ENCODE data around the gene MRPL36. TPM values are rescaled to one million over a fixed set of nuclear protein-coding genes. Genes with fewer than 3 reads are reported as not detected.

Gene MRPL36
- total RNA-seq, 4 donors from 2014 or later = 13.7 to 62.5 (median 41.2) TPM

DNA sequence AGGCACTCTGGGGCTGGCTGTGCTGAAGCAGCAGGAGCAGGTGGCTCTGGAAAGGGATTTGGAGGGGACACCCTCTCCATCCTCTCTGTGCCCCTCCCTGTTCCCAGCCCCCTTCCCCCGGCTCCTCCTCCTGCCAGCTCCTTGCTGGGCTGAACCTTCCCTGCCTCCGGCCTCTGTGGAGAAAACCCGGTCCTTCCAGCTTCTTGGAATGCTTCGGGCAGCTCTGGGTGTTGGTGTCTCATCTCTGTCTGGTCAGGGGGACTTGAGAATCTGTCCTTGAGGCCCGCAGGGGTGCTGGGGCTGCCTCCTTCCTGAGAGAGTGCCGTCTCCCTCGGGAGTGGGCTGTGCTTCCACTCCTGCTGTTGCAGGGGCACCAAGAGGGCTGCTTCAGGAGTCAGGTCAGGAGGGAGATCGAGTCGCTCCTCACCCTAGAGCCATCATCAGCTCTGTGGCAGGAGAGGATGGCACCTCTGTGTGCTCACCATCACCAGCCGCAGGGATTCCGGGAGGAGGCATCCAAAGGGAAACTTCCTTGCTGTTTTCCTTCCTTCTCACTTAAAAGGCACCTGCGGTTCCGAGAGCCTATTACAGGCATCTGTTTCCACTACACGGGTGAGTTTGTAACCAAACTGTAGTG is 32.2 kb upstream of the MRPL36 start:
- Histone ChIP-seq H3K27me3 (peaks cover 14% of the 10 kb centered on the region), H3K36me3 (no peaks in the 10 kb centered on the region), H3K4me1 (no peaks in the 10 kb centered on the region), H3K9me3 (no peaks in the 10 kb centered on the region), H3K4me3 (no peak overlapping the region), H3K27ac (no peak overlapping the region)
- WGBS = 43% methylated on average over 10 of the region's 14 CpGs
- DNase-seq (ENCODE audit: low spot score in 2 of 2) = peak in 1 of 2 donors; percentile 43
- TF ChIP-seq CTCF (IDR thresholded peaks at IDR 0.05) = no peak
- no peak for TF ChIP-seq POLR2AphosphoS5 (IDR thresholded peaks at IDR 0.05)
- no peak for TF ChIP-seq EP300 (IDR thresholded peaks at IDR 0.05)
- TF ChIP-seq POLR2A (IDR thresholded peaks at IDR 0.05) = no peak

DNA sequence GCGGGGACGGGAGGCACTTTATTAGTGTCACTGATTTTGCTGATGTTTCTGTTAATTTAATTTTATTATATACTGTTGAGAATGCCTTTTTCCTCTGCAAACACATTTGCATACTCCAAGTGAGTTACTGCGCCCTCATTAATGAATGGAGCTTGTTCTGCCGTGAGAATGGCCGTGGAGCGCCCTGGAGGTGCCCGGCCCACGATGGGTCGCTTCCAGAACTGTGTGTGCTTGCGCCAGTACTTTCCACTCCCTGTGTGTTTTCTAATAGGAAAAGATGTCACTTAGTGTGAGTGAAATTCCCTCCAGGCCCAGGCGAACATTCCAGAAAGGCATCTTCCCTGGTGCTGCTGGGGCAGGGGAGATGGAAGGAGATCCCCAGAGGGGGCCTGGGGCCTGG is 31.6 kb upstream of the MRPL36 start:
- no peaks in the 10 kb centered on the region for H3K9me3 ChIP-seq
- H3K4me3 ChIP-seq = no peak overlapping the region
- TF ChIP-seq EP300 (IDR thresholded peaks at IDR 0.05) = no peak
- TF ChIP-seq CTCF (IDR thresholded peaks at IDR 0.05) = no peak
- H3K4me1 ChIP-seq = no peaks in the 10 kb centered on the region
- peaks cover 11% of the 10 kb centered on the region for H3K27me3 ChIP-seq
- 77% methylated on average over 11 of the region's 11 CpGs for WGBS
- H3K27ac ChIP-seq = no peak overlapping the region
- DNase-seq (ENCODE audit: low spot score in 2 of 2) = no peak
- no peaks in the 10 kb centered on the region for H3K36me3 ChIP-seq

DNA sequence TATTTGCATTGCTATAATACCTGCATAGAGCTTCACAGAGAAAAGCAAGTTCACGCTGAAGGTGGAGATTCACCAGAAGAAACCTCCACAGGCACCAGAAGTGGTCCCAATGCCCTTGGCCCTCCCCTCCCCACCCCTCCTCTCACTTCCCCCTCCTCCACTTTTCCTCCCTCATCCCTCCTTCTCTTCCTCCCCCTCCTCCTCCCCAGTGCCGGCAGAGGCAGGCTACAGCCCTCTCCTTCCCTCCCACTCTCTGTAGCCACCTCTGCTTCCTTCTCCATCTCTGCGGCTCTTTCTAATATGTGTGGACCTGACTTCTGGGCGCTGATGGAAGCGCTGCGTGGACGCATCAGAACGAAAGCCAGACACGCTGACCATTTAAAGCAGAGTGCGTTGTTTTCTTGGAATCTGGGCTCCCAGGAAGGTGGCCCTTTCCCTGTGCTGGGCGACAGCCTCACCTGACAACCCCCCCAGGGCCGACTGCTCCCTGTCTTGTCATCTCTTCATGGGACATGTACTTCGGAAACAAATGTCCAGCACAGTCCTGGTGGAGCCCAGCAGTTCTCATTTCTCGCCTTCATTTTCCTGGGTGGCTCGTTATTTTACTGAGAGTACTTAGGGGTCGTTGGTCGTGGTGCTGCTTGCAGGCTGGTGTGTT is 31.1 kb upstream of the MRPL36 start:
- no peak for DNase-seq (ENCODE audit: low spot score in 2 of 2)
- 88% methylated on average over 17 of the region's 17 CpGs for WGBS
- H3K27ac ChIP-seq = no peak overlapping the region
- no peaks in the 10 kb centered on the region for H3K9me3 ChIP-seq
- H3K4me3 ChIP-seq = no peak overlapping the region
- H3K27me3 ChIP-seq = peaks cover 11% of the 10 kb centered on the region
- H3K4me1 ChIP-seq = no peaks in the 10 kb centered on the region
- TF ChIP-seq POLR2AphosphoS5 (IDR thresholded peaks at IDR 0.05) (no peak), EP300 (IDR thresholded peaks at IDR 0.05) (no peak)
- H3K36me3 ChIP-seq = no peaks in the 10 kb centered on the region

DNA sequence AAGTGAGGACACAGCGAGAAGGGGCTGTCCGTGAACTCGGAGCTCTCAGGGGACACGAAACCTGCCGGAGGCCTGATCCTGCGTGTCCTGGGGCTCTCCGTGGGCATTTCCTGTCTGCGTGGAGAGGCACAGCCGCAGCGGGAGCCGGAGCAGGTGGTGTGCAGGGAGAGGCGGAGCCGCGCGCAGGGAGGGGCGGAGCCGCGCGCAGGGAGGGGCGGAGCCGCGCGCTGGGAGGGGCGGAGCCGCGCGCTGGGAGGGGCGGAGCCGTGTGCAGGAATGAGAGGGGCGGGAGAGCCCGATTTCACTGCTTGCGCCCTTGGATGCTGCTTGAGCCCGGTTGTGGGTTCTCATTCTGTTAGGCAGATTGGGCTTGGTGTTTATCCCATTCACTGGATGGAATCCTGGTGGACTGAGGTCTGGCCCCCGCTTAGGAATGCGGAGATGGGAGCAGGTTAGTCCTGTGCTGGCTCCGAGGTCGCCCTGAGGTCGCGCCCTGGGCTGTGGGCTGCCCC is 28.3 kb upstream of the MRPL36 start:
- 55% methylated on average over 7 of the region's 39 CpGs for WGBS
- Histone ChIP-seq H3K9me3 (no peaks in the 10 kb centered on the region), H3K4me3 (no peak overlapping the region), H3K27me3 (peaks cover 5% of the 10 kb centered on the region), H3K36me3 (peaks cover 19% of the 10 kb centered on the region), H3K4me1 (no peaks in the 10 kb centered on the region), H3K27ac (no peak overlapping the region)
- DNase-seq (ENCODE audit: low spot score in 2 of 2) = peak; percentile 29 to 48
- no peak for TF ChIP-seq CTCF (IDR thresholded peaks at IDR 0.05)
- TF ChIP-seq EP300 (IDR thresholded peaks at IDR 0.05) = no peak
- TF ChIP-seq POLR2A (IDR thresholded peaks at IDR 0.05) = no peak
- no peak for TF ChIP-seq POLR2AphosphoS5 (IDR thresholded peaks at IDR 0.05)

GRCh38 chr5:1827025-1827885 is 27.6 kb upstream of the MRPL36 start:
- no peaks in the 10 kb centered on the region for H3K27me3 ChIP-seq
- H3K36me3 ChIP-seq = peaks cover 25% of the 10 kb centered on the region
- no peak for TF ChIP-seq POLR2A (IDR thresholded peaks at IDR 0.05)
- TF ChIP-seq EP300 (IDR thresholded peaks at IDR 0.05) = no peak
- TF ChIP-seq POLR2AphosphoS5 (IDR thresholded peaks at IDR 0.05) = no peak
- TF ChIP-seq CTCF (IDR thresholded peaks at IDR 0.05) = no peak
- no peak overlapping the region for H3K27ac ChIP-seq
- no peaks in the 10 kb centered on the region for H3K9me3 ChIP-seq
- DNase-seq (ENCODE audit: low spot score in 2 of 2) = peak in 1 of 2 donors; percentile 48
- no peak overlapping the region for H3K4me3 ChIP-seq
- 86% methylated on average over 26 of the region's 26 CpGs for WGBS
- H3K4me1 ChIP-seq = no peaks in the 10 kb centered on the region
